HEK293 (cell line): ENCODE results near the gene ADAMTS2.

Experiments
- CTCF ChIA-PET: fragments of 350-600 bp; formaldehyde crosslinking; extraction: SDS; loops from one replicate; lab custom pipeline; 2021; ENCODE audit warnings: antibody characterized with exemption; lab: Yijun Ruan, JAX
- POLR2A ChIA-PET: fragments of 300-600 bp; formaldehyde crosslinking; extraction: SDS; loops from one replicate; lab custom pipeline; 2020; ENCODE audit warnings: antibody characterized with exemption, inconsistent platforms; lab: Yijun Ruan, JAX
- H3K27ac ChIP-seq: fragments of 200-500 bp; sonication (Bioruptor generic); 2 replicates; pipeline ENCODE4 v1.5.1; 2014; ENCODE audit warnings: low read depth, low read length, control low read depth, inconsistent platforms; ENCODE audit errors: extremely low read depth
- H3K36me3 ChIP-seq, 2 experiments: fragments of 200-500 bp in 1 of 2; sonication (Bioruptor generic) in 1 of 2; 1 replicate in 1 of 2; 2 replicates in 1 of 2; pipeline ENCODE4 v1.5.1; 2014 to 2017; ENCODE audit warnings: inconsistent platforms in 2 of 2, low read length in 2 of 2; ENCODE audit not compliant: control insufficient read depth in 2 of 2, insufficient read depth in 1 of 2
- H3K4me1 ChIP-seq: fragments of 200-500 bp; sonication (Bioruptor generic); 2 replicates; pipeline ENCODE4 v1.5.1; 2014; ENCODE audit warnings: mild to moderate bottlenecking, low read length, inconsistent platforms; ENCODE audit not compliant: control insufficient read depth, insufficient read depth
- H3K4me3 ChIP-seq: 2 replicates; pipeline ENCODE4 v1.5.1; 2011; ENCODE audit warnings: low read depth, mild to moderate bottlenecking, control low read depth, low read length, moderate library complexity
- H3K9me3 ChIP-seq: fragments of 200-500 bp; sonication (Bioruptor generic); 2 replicates; pipeline ENCODE4 v1.5.1; 2014; ENCODE audit warnings: low read depth, low read length, inconsistent platforms; ENCODE audit not compliant: control insufficient read depth, insufficient read depth
- KLF1 ChIP-seq: fragments of 450-650 bp; formaldehyde crosslinking; IDR thresholded peaks from 2 replicates; pipeline ENCODE4 v1.5.1; 2016; ENCODE audit warnings: missing biosample characterization, missing genetic modification characterization
- KLF8 ChIP-seq: fragments of 450-650 bp; formaldehyde crosslinking; IDR thresholded peaks from 2 replicates; pipeline ENCODE4 v1.5.1; 2016; ENCODE audit warnings: missing biosample characterization, missing genetic modification characterization
- OVOL3 ChIP-seq: fragments of 450-650 bp; formaldehyde crosslinking; IDR thresholded peaks from 2 replicates; pipeline ENCODE4 v1.5.1; 2016; ENCODE audit warnings: missing biosample characterization, missing genetic modification characterization
- ZFP69B ChIP-seq: fragments of 450-650 bp; formaldehyde crosslinking; IDR thresholded peaks from 2 replicates; pipeline ENCODE4 v1.5.1; 2016; ENCODE audit warnings: missing biosample characterization, missing genetic modification characterization
- ZIC2 ChIP-seq: fragments of 450-650 bp; formaldehyde crosslinking; IDR thresholded peaks from 2 replicates; pipeline ENCODE4 v1.5.1; 2016; ENCODE audit warnings: missing biosample characterization, missing genetic modification characterization
- ZNF223 ChIP-seq: fragments of 450-650 bp; formaldehyde crosslinking; IDR thresholded peaks from 2 replicates; pipeline ENCODE4 v1.5.1; 2016; ENCODE audit warnings: missing biosample characterization, missing genetic modification characterization
- ZNF24 ChIP-seq: fragments of 450-650 bp; formaldehyde crosslinking; IDR thresholded peaks from 2 replicates; pipeline ENCODE4 v1.5.1; 2016; ENCODE audit warnings: missing biosample characterization, missing genetic modification characterization
- ZNF548 ChIP-seq: fragments of 450-650 bp; formaldehyde crosslinking; IDR thresholded peaks from 2 replicates; pipeline ENCODE4 v1.5.1; 2016; ENCODE audit warnings: missing biosample characterization, missing genetic modification characterization
- ZNF571 ChIP-seq: fragments of 450-650 bp; formaldehyde crosslinking; IDR thresholded peaks from 2 replicates; pipeline ENCODE4 v1.5.0; 2017; ENCODE audit warnings: missing biosample characterization, missing genetic modification characterization
- ZNF610 ChIP-seq: fragments of 450-650 bp; formaldehyde crosslinking; IDR thresholded peaks from 2 replicates; pipeline ENCODE4 v1.5.1; 2016; ENCODE audit warnings: missing biosample characterization, missing genetic modification characterization, borderline replicate concordance
- ZNF621 ChIP-seq: fragments of 450-650 bp; formaldehyde crosslinking; IDR thresholded peaks from 2 replicates; pipeline ENCODE4 v1.5.1; 2017; ENCODE audit warnings: missing biosample characterization, missing genetic modification characterization
- ZNF626 ChIP-seq: fragments of 450-650 bp; sonication (Bioruptor Pico); formaldehyde crosslinking; IDR thresholded peaks from 2 replicates; pipeline ENCODE4 v1.5.1; 2018; ENCODE audit warnings: missing biosample characterization, missing genetic modification characterization, inconsistent platforms
- ZNF670 ChIP-seq: fragments of 450-650 bp; formaldehyde crosslinking; IDR thresholded peaks from 2 replicates; pipeline ENCODE4 v1.5.1; 2016; ENCODE audit warnings: missing biosample characterization, missing genetic modification characterization, low read depth
- ZNF701 ChIP-seq: fragments of 450-650 bp; formaldehyde crosslinking; IDR thresholded peaks from 2 replicates; pipeline ENCODE4 v1.5.1; 2016; ENCODE audit warnings: missing biosample characterization, missing genetic modification characterization
- ZNF785 ChIP-seq: fragments of 450-650 bp; formaldehyde crosslinking; IDR thresholded peaks from 2 replicates; pipeline ENCODE4 v1.5.1; 2016; ENCODE audit warnings: missing biosample characterization, missing genetic modification characterization
- TF ChIP-seq, protein P1 (sequence below): fragments of 450-650 bp; formaldehyde crosslinking; IDR thresholded peaks from 2 replicates; pipeline ENCODE4 v1.5.1; 2016; ENCODE audit warnings: missing biosample characterization, missing genetic modification characterization
- TF ChIP-seq, protein P2 (sequence below): fragments of 450-650 bp; formaldehyde crosslinking; IDR thresholded peaks from 2 replicates; pipeline ENCODE4 v1.5.1; 2016; ENCODE audit warnings: missing biosample characterization, missing genetic modification characterization
- TF ChIP-seq, protein P3 (sequence below): fragments of 450-650 bp; formaldehyde crosslinking; IDR thresholded peaks from 2 replicates; pipeline ENCODE4 v1.5.1; 2016; ENCODE audit warnings: missing biosample characterization, missing genetic modification characterization
- TF ChIP-seq, protein P4 (sequence below): fragments of 450-650 bp; formaldehyde crosslinking; IDR thresholded peaks from 2 replicates; pipeline ENCODE4 v1.5.1; 2017; ENCODE audit warnings: missing biosample characterization, missing genetic modification characterization
- TF ChIP-seq, protein P5 (sequence below): fragments of 450-650 bp; formaldehyde crosslinking; IDR thresholded peaks from 2 replicates; pipeline ENCODE4 v1.5.1; 2016; ENCODE audit warnings: missing biosample characterization, missing genetic modification characterization, borderline replicate concordance

The ADAMTS2 gene

DNA sequence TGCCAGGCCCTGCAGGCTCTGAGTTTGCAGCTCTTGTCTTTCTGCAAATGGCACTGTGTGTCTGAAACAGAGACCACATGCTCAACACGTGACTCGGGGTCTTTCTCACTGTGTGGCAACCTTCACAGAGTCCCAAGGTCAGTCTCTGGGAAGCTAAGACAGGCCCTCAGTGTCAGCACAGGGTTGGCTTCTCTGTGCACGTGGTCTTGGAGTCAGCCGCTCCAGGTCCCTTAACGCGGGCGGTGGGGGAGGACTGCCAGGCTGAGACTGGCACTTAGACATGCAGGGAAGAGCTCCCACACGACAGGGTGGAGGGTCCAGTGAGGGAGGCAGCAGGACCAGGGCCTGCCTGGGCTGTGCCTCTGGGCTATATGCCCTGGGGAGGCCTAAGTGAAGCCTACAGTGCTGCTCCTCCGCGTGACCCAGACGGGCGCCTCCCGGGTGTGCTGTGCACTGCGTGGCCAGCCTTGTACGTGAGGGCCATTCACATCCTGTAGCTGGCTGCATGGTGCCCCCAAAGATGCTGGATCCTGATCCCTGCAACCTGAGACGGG is 76.8 kb downstream of the ADAMTS2 start:
- Histone ChIP-seq H3K4me3 (no peak overlapping the region), H3K4me1 (no peaks in the 10 kb centered on the region; the same call in 1 of the 2 replicates), H3K27ac (no peak overlapping the region), H3K9me3 (no peaks in the 10 kb centered on the region), H3K36me3 (no peaks in the 10 kb centered on the region)
- CTCF ChIA-PET = no interaction called here
- POLR2A ChIA-PET = no interaction called here
- TF ChIP-seq ZNF571 (tag by site-specific recombination) (no peak), ZNF610 (tag by site-specific recombination) (no peak), OVOL3 (tag by site-specific recombination) (no peak), KLF8 (no peak), ZNF621 (tag by site-specific recombination) (no peak), KLF1 (tag by site-specific recombination) (no peak), ZNF785 (tag by site-specific recombination) (no peak), ZIC2 (tag by site-specific recombination) (no peak), ZNF548 (tag by site-specific recombination) (no peak), ZNF223 (tag by site-specific recombination) (no peak), ZNF626 (tag by site-specific recombination) (no peak), ZNF670 (tag by site-specific recombination) (no peak), ZNF24 (no peak), ZNF701 (no peak), ZFP69B (tag by site-specific recombination) (no peak)
- TF ChIP-seq, protein P1, sequence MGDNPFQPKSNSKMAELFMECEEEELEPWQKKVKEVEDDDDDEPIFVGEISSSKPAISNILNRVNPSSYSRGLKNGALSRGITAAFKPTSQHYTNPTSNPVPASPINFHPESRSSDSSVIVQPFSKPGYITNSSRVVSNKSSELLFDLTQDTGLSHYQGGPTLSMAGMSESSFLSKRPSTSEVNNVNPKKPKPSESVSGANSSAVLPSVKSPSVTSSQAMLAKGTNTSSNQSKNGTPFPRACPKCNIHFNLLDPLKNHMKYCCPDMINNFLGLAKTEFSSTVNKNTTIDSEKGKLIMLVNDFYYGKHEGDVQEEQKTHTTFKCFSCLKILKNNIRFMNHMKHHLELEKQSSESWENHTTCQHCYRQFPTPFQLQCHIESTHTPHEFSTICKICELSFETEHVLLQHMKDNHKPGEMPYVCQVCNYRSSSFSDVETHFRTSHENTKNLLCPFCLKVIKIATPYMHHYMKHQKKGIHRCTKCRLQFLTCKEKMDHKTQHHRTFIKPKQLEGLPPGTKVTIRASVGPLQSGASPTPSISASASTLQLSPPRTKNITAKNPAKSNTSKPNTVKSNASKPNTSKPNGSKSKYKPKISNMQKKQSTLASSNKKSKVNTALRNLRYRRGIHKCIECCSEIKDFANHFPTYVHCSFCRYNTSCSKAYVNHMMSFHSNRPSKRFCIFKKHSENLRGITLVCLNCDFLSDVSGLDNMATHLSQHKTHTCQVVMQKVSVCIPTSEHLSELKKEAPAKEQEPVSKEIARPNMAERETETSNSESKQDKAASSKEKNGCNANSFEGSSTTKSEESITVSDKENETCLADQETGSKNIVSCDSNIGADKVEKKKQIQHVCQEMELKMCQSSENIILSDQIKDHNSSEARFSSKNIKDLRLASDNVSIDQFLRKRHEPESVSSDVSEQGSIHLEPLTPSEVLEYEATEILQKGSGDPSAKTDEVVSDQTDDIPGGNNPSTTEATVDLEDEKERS (tag by site-specific recombination) = no peak
- TF ChIP-seq, protein P2, sequence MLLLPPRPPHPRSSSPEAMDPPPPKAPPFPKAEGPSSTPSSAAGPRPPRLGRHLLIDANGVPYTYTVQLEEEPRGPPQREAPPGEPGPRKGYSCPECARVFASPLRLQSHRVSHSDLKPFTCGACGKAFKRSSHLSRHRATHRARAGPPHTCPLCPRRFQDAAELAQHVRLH (tag by site-specific recombination) = no peak
- TF ChIP-seq, protein P3, sequence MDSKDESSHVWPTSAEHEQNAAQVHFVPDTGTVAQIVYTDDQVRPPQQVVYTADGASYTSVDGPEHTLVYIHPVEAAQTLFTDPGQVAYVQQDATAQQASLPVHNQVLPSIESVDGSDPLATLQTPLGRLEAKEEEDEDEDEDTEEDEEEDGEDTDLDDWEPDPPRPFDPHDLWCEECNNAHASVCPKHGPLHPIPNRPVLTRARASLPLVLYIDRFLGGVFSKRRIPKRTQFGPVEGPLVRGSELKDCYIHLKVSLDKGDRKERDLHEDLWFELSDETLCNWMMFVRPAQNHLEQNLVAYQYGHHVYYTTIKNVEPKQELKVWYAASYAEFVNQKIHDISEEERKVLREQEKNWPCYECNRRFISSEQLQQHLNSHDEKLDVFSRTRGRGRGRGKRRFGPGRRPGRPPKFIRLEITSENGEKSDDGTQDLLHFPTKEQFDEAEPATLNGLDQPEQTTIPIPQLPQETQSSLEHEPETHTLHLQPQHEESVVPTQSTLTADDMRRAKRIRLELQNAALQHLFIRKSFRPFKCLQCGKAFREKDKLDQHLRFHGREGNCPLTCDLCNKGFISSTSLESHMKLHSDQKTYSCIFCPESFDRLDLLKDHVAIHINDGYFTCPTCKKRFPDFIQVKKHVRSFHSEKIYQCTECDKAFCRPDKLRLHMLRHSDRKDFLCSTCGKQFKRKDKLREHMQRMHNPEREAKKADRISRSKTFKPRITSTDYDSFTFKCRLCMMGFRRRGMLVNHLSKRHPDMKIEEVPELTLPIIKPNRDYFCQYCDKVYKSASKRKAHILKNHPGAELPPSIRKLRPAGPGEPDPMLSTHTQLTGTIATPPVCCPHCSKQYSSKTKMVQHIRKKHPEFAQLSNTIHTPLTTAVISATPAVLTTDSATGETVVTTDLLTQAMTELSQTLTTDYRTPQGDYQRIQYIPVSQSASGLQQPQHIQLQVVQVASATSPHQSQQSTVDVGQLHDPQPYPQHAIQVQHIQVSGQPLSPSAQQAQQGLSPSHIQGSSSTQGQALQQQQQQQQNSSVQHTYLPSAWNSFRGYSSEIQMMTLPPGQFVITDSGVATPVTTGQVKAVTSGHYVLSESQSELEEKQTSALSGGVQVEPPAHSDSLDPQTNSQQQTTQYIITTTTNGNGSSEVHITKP (tag by site-specific recombination) = no peak
- TF ChIP-seq, protein P4, sequence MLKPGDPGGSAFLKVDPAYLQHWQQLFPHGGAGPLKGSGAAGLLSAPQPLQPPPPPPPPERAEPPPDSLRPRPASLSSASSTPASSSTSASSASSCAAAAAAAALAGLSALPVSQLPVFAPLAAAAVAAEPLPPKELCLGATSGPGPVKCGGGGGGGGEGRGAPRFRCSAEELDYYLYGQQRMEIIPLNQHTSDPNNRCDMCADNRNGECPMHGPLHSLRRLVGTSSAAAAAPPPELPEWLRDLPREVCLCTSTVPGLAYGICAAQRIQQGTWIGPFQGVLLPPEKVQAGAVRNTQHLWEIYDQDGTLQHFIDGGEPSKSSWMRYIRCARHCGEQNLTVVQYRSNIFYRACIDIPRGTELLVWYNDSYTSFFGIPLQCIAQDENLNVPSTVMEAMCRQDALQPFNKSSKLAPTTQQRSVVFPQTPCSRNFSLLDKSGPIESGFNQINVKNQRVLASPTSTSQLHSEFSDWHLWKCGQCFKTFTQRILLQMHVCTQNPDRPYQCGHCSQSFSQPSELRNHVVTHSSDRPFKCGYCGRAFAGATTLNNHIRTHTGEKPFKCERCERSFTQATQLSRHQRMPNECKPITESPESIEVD (tag by site-specific recombination) = no peak
- TF ChIP-seq, protein P5, sequence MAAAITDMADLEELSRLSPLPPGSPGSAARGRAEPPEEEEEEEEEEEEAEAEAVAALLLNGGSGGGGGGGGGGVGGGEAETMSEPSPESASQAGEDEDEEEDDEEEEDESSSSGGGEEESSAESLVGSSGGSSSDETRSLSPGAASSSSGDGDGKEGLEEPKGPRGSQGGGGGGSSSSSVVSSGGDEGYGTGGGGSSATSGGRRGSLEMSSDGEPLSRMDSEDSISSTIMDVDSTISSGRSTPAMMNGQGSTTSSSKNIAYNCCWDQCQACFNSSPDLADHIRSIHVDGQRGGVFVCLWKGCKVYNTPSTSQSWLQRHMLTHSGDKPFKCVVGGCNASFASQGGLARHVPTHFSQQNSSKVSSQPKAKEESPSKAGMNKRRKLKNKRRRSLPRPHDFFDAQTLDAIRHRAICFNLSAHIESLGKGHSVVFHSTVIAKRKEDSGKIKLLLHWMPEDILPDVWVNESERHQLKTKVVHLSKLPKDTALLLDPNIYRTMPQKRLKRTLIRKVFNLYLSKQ = no peak
